Measurements from ENCODE around the gene PDCD1.
A peak's percentile ranks its signal among the peaks of the same experiment; 100 is the strongest.

Gene PDCD1

GRCh38 chr2:241885946-241886643, 27.4 kb upstream of the PDCD1 start:
- H3K9me3 ChIP-seq (ENCODE audit: control insufficient read depth, insufficient read depth, low read depth, low read length): peaks cover 10% of the 10 kb centered on the region
- H3K9ac ChIP-seq (ENCODE audit: low read length): no peak overlapping the region
- no peaks in the 10 kb centered on the region for H3K36me3 ChIP-seq (ENCODE audit: control insufficient read depth, insufficient read depth, low read length)
- no peaks in the 10 kb centered on the region for H3K27me3 ChIP-seq (ENCODE audit: control insufficient read depth, insufficient read depth, low read length)
- peaks cover 24% of the 10 kb centered on the region for H3K4me1 ChIP-seq (ENCODE audit: control insufficient read depth, insufficient read depth, low read length)
- no peak overlapping the region for H3K27ac ChIP-seq (ENCODE audit: low read depth, low read length)
- H3K4me3 ChIP-seq (ENCODE audit: low read depth, low read length): no peak overlapping the region

GRCh38 chr2:241885291-241885945, 26.7 kb upstream of the PDCD1 start:
- H3K27me3 ChIP-seq (ENCODE audit: control insufficient read depth, insufficient read depth, low read length): no peaks in the 10 kb centered on the region
- H3K27ac ChIP-seq (ENCODE audit: low read depth, low read length): no peak overlapping the region
- H3K4me1 ChIP-seq (ENCODE audit: control insufficient read depth, insufficient read depth, low read length): peaks cover 20% of the 10 kb centered on the region
- no peak overlapping the region for H3K9ac ChIP-seq (ENCODE audit: low read length)
- H3K4me3 ChIP-seq (ENCODE audit: low read depth, low read length): no peak overlapping the region
- no peaks in the 10 kb centered on the region for H3K36me3 ChIP-seq (ENCODE audit: control insufficient read depth, insufficient read depth, low read length)
- peaks cover 10% of the 10 kb centered on the region for H3K9me3 ChIP-seq (ENCODE audit: control insufficient read depth, insufficient read depth, low read depth, low read length)

- Histone ChIP-seq H3K27ac (ENCODE audit: low read depth, low read length) (no peak overlapping the region), H3K27me3 (ENCODE audit: control insufficient read depth, insufficient read depth, low read length) (no peaks in the 10 kb centered on the region; the same call in 1 of the 2 replicates), H3K9me3 (ENCODE audit: control insufficient read depth, insufficient read depth, low read depth, low read length) (peaks cover 10% of the 10 kb centered on the region), H3K4me1 (ENCODE audit: control insufficient read depth, insufficient read depth, low read length) (peaks cover 19% of the 10 kb centered on the region), H3K36me3 (ENCODE audit: control insufficient read depth, insufficient read depth, low read length) (no peaks in the 10 kb centered on the region), H3K4me3 (ENCODE audit: low read depth, low read length) (no peak overlapping the region), H3K9ac (ENCODE audit: low read length) (no peak overlapping the region)
Measured at GRCh38 chr2:241884951-241885290, 26.2 kb upstream of the PDCD1 start.

GRCh38 chr2:241882091-241882625, 23.5 kb upstream of the PDCD1 start:
- Histone ChIP-seq H3K9ac (ENCODE audit: low read length) (no peak overlapping the region), H3K4me3 (ENCODE audit: low read depth, low read length) (peak overlapping the region; percentile 85), H3K9me3 (ENCODE audit: control insufficient read depth, insufficient read depth, low read depth, low read length) (no peaks in the 10 kb centered on the region), H3K27ac (ENCODE audit: low read depth, low read length) (no peak overlapping the region), H3K36me3 (ENCODE audit: control insufficient read depth, insufficient read depth, low read length) (no peaks in the 10 kb centered on the region), H3K27me3 (ENCODE audit: control insufficient read depth, insufficient read depth, low read length) (no peaks in the 10 kb centered on the region; the same call in 1 of the 2 replicates), H3K4me1 (ENCODE audit: control insufficient read depth, insufficient read depth, low read length) (peaks cover 22% of the 10 kb centered on the region)

- peaks cover 22% of the 10 kb centered on the region for H3K4me1 ChIP-seq (ENCODE audit: control insufficient read depth, insufficient read depth, low read length)
- H3K36me3 ChIP-seq (ENCODE audit: control insufficient read depth, insufficient read depth, low read length): no peaks in the 10 kb centered on the region
- H3K27ac ChIP-seq (ENCODE audit: low read depth, low read length): no peak overlapping the region
- peak overlapping the region; percentile 85 for H3K4me3 ChIP-seq (ENCODE audit: low read depth, low read length)
- H3K9ac ChIP-seq (ENCODE audit: low read length): peak overlapping the region; percentile 59
- peaks cover 2% of the 10 kb centered on the region; the same call in 1 of the 2 replicates for H3K9me3 ChIP-seq (ENCODE audit: control insufficient read depth, insufficient read depth, low read depth, low read length)
- H3K27me3 ChIP-seq (ENCODE audit: control insufficient read depth, insufficient read depth, low read length): no peaks in the 10 kb centered on the region; the same call in 1 of the 2 replicates
Measured at GRCh38 chr2:241880311-241881073, 21.8 kb upstream of the PDCD1 start.

GRCh38 chr2:241879326-241879725, 20.6 kb upstream of the PDCD1 start:
- no peak overlapping the region for H3K9ac ChIP-seq (ENCODE audit: low read length)
- no peaks in the 10 kb centered on the region; the same call in 1 of the 2 replicates for H3K27me3 ChIP-seq (ENCODE audit: control insufficient read depth, insufficient read depth, low read length)
- H3K36me3 ChIP-seq (ENCODE audit: control insufficient read depth, insufficient read depth, low read length): no peaks in the 10 kb centered on the region
- no peak overlapping the region for H3K27ac ChIP-seq (ENCODE audit: low read depth, low read length)
- H3K4me1 ChIP-seq (ENCODE audit: control insufficient read depth, insufficient read depth, low read length): peaks cover 22% of the 10 kb centered on the region
- peaks cover 4% of the 10 kb centered on the region; the same call in 1 of the 2 replicates for H3K9me3 ChIP-seq (ENCODE audit: control insufficient read depth, insufficient read depth, low read depth, low read length)
- no peak overlapping the region for H3K4me3 ChIP-seq (ENCODE audit: low read depth, low read length)

- peaks cover 22% of the 10 kb centered on the region for H3K4me1 ChIP-seq (ENCODE audit: control insufficient read depth, insufficient read depth, low read length)
- H3K4me3 ChIP-seq (ENCODE audit: low read depth, low read length): no peak overlapping the region
- H3K9me3 ChIP-seq (ENCODE audit: control insufficient read depth, insufficient read depth, low read depth, low read length): peaks cover 11% of the 10 kb centered on the region
- H3K27ac ChIP-seq (ENCODE audit: low read depth, low read length): no peak overlapping the region
- no peaks in the 10 kb centered on the region; the same call in 1 of the 2 replicates for H3K27me3 ChIP-seq (ENCODE audit: control insufficient read depth, insufficient read depth, low read length)
- H3K36me3 ChIP-seq (ENCODE audit: control insufficient read depth, insufficient read depth, low read length): no peaks in the 10 kb centered on the region
- H3K9ac ChIP-seq (ENCODE audit: low read length): no peak overlapping the region
Measured at GRCh38 chr2:241877989-241878970, 19.6 kb upstream of the PDCD1 start.

- no peaks in the 10 kb centered on the region for H3K36me3 ChIP-seq (ENCODE audit: control insufficient read depth, insufficient read depth, low read length)
- no peak overlapping the region for H3K27ac ChIP-seq (ENCODE audit: low read depth, low read length)
- no peak overlapping the region for H3K4me3 ChIP-seq (ENCODE audit: low read depth, low read length)
- peaks cover 11% of the 10 kb centered on the region for H3K9me3 ChIP-seq (ENCODE audit: control insufficient read depth, insufficient read depth, low read depth, low read length)
- H3K27me3 ChIP-seq (ENCODE audit: control insufficient read depth, insufficient read depth, low read length): no peaks in the 10 kb centered on the region; the same call in 1 of the 2 replicates
- no peak overlapping the region for H3K9ac ChIP-seq (ENCODE audit: low read length)
- H3K4me1 ChIP-seq (ENCODE audit: control insufficient read depth, insufficient read depth, low read length): peaks cover 12% of the 10 kb centered on the region
Measured at GRCh38 chr2:241877197-241877685, 18.5 kb upstream of the PDCD1 start.

GRCh38 chr2:241876528-241877196, 18.0 kb upstream of the PDCD1 start:
- no peaks in the 10 kb centered on the region for H3K36me3 ChIP-seq (ENCODE audit: control insufficient read depth, insufficient read depth, low read length)
- H3K27me3 ChIP-seq (ENCODE audit: control insufficient read depth, insufficient read depth, low read length): no peaks in the 10 kb centered on the region; the same call in 1 of the 2 replicates
- H3K4me3 ChIP-seq (ENCODE audit: low read depth, low read length): no peak overlapping the region
- H3K27ac ChIP-seq (ENCODE audit: low read depth, low read length): no peak overlapping the region
- H3K4me1 ChIP-seq (ENCODE audit: control insufficient read depth, insufficient read depth, low read length): peaks cover 7% of the 10 kb centered on the region; the same call in 1 of the 2 replicates
- no peak overlapping the region for H3K9ac ChIP-seq (ENCODE audit: low read length)
- peaks cover 11% of the 10 kb centered on the region for H3K9me3 ChIP-seq (ENCODE audit: control insufficient read depth, insufficient read depth, low read depth, low read length)
